GM21423 (cell line): ENCODE measurements around the gene CACNA1F.
"Not testable (repeated sequence)": the region's sequence is repeated elsewhere in the genome, so short reads cannot be mapped to it uniquely, and the experiment has no call there.

ENCODE experiments used
- ATAC-seq: cut with Tn5 transposase; IDR thresholded peaks from one replicate; pipeline ENCODE4 v1.9.1; 2021; ENCODE audit warnings: mild to moderate bottlenecking, moderate library complexity; ENCODE audit not compliant: unreplicated experiment

CACNA1F gene

GRCh38 chrX:49177873-49178480 lies 55.2 kb downstream of the CACNA1F start:
- no peak for ATAC-seq

GRCh38 chrX:49177338-49177833 lies 55.8 kb downstream of the CACNA1F start:
- ATAC-seq = no peak

GRCh38 chrX:49176421-49177326 lies 56.5 kb downstream of the CACNA1F start:
- no peak for ATAC-seq

GRCh38 chrX:49175435-49176274 lies 57.5 kb downstream of the CACNA1F start:
- no peak for ATAC-seq

- no peak for ATAC-seq
Observed at GRCh38 chrX:49174723-49175122, 58.4 kb downstream of the CACNA1F start.

- not testable (repeated sequence) for ATAC-seq
Observed at GRCh38 chrX:49173544-49173943, 59.6 kb downstream of the CACNA1F start.

DNA sequence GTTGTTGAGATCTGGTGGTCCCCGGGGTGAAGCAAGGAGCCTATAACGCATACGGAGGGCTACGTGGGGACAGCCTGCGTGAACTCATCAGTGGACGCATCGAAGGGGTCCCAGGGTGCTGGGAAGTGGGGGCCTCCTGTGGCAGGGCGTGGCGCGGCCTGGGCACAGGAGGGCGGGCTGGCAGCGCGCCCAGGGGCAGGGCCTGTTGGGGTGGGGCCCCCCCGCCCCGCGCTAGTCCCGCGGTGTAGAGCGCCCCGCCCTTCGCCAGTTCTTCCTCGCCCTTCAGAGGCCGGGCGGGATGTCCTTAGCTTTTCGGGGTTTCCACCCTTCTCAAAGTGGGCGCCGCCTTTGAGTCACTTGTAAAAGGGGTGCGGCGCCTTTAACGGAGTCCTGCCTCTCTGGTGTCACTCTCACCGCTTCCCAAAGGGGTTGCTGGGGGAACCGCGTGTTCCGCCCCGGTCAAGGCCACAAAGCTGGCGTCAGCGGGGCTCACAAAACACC lies 60.8 kb downstream of the CACNA1F start:
- ATAC-seq = peak; percentile 67

GRCh38 chrX:49171752-49172279 lies 61.3 kb downstream of the CACNA1F start, which contains the start of gene PLP2:
Gene PLP2, plus strand, starts transcription at chrX:49171898. Its CDS starts 103 bp downstream, at chrX:49172001.
- ATAC-seq = peak; percentile 36

GRCh38 chrX:49167740-49168108 lies 65.4 kb downstream of the CACNA1F start:
- no peak for ATAC-seq

DNA sequence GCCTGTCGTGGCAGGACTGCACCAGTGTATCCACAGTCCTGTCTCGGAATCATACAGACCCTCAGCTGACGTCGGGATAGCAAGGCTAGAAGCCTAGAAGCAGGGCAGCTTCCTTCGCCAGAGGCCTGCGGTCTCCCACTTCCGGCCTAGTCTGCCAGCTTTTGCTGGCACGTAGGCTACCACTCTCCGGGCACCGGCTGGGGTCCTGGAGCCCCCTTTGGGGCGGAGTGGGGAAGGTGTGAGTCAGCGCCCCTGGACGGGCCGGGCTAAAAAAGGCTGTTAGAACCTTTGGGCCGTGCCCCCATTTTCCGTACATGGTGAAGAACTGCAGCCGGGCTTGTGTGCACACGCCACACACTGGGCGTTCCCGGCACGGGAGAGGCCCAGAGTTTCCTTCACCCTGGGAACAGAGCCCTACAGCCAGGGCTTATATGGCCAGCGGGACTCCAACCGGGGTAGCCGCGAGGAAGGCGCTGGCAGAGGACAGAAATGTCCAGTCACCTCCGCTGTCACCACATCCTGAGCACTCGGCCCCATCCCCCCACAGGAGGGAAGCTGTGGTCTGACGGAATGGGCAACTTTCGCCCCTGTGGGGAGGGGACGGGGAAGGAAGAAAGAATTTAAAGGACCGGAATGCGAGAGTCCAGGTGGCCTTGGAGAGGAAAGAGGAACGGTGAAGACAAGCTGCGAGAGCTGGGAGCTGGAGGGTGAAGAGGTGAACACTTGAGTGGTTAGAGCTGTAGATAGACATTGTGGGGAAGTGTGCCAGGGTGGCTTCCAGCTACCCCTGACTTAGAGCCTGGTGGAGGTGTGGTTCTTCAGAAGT lies 66.0 kb downstream of the CACNA1F start:
- peak; percentile 23 for ATAC-seq

DNA sequence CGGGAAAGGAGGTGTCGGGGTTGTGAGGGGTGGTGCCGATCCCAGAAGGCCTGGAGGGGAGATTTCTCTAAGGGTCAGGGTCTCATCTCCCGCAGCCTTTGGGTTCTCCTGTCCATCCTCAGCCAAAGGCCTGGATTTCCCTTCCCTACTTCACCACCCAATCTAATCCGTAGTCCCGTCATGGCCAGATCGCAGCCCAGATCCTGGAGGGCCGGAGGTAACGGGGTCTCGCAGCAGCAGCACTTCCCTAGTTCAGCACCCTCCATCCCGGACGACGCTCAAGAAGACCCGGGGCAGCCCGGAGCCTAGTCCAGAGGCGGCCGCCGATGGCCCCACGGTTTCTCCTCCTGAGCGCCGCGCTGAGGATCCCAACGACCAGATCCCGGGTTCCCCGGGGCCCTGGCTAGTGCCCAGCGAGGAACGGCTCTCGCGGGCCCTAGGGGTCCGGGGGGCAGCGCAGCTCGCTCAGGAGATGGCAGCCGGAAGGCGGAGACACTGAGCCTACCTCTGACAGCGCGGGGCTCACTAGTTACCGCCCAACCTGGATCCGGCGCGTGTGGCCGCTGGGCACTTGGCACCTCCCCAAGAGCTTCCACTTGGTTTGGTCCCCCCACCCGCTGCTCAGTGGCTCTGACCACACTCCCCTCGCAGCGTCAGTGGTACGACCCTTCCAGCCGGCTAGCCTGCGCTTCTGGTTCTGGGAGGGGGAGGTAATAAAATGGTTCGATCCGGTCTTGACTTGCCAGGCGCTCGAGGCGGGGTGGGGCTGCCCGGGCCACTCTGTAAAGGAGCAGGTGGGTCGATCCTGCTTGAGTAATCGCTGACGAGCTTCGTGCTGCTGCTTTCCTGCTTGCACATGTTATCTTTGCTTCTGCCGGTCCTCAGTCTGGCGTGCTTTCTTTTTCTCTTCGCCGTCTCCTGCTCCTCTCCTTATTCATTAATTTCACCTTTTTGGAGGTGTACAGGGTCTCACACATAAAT lies 66.9 kb downstream of the CACNA1F start:
- ATAC-seq = peak; percentile 47

GRCh38 chrX:49164589-49165360 lies 68.4 kb downstream of the CACNA1F start:
- no peak for ATAC-seq

DNA sequence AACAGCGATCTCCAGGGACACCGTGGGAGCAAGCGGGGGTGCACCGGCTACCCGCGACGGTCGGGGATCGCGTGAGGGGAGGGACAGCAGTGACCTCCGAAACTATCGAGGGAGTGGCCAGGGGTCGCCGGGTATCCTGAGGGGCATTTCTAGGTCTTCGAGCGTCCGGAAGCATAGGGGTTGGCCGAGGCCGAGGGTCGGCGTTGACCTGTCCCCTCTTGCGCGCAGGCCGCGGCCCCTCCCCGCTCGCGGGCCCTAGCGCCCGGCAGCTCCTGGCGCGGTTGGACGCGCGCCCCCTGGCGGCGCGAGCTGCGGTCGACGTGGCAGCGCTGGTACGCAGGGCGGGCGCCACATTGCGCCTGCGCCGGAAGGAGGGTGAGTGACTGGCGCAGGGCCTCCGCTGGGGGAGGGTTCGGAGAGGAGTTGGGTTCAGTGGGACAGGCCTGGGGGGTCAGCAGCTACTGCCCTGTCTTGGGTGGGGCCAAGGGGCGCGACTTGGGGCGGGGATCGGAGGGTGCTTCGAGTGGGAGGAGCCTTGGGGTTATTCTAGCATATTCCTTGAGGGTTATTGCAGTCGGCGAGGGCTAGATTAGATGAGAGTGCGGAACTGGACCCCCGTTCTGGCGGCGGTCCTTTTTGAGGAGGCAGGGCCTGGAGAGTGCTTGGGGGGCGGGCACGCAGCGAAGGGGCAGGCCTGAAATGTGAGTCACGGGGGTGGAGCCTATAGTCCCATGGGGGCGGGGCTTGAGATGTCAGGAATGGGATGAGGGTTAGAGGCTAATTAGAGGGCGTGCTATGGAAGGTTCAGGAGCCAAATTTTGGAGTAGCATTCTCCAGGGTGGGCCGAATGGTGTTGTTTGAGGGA lies 69.4 kb downstream of the CACNA1F start:
- ATAC-seq = peak; percentile 36

GRCh38 chrX:49162620-49163019 lies 70.5 kb downstream of the CACNA1F start, which contains the start of gene MAGIX:
Gene MAGIX, plus strand, starts transcription at chrX:49162758. Its CDS starts 132 bp downstream, at chrX:49162890.
- ATAC-seq = no peak

DNA sequence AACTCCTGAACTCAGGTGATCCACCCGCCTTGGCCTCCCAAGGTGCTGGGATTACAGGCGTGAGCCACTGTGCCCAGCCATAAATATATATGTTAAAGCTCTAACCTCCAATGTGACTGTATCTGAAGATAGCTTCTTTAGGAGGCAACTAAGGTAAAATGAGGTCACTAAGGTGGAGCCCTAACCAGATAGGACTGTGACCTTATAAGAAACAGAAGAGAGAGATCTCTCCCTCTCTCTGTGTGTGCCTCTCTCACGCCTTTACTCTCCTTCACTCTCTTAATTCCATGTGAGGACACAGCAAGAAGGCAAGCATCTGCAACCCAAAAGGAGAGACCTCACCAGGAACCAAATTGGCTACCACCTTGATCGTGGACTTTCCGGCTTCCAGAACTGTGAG lies 71.5 kb downstream of the CACNA1F start:
- ATAC-seq = no peak

DNA sequence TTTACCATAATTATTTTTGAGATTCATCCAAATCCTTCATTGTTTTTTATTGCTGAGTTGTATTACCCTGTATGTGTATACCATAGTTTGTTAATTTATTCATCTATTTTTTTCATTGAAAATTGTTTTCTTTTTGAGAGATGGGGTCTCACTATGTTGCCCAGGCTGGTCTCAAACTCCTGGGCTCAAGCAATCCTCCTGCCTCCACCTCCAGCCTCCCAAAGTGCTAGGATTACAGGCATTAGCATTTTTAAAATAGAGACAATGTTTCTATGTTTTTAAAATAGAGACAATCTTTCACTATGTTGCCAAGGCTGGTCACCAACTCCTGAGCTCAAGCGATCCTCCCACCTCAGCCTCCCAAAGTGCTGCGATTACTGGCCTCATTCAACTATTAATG lies 72.2 kb downstream of the CACNA1F start:
- no peak for ATAC-seq

DNA sequence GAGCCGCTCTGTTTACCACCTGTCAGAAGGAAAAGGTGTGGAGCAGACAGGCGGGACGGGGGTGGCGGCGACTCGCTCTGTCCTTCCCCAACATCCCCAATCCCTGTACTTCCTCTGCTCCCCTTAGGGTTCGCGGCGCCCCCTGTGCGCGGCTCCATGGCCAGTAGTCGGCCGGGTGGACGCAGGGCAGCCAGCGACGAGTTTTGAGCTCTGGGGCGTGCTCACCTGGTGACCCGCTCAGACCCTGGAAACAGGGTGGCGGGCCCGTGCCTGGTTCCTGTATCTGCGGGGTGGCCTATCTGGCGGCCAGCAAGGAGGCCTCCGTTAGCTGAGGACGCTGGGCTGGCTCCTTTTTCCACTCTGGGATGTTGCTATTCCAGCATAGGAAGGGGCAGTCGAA lies 75.9 kb downstream of the CACNA1F start:
- ATAC-seq = no peak
